Stimulated activated CD4-positive, alpha-beta T cell treated with anti-CD3 and anti-CD28 coated beads, TNF-alpha, amount 100 ng/mL, for 48 hours (primary cell): ENCODE measurements around the gene LRP1.
A peak's percentile ranks its signal among the peaks of the same experiment; 100 is the strongest.

Experiments
- DNase-seq, 3 donors: peaks; one replicate each; pipeline ENCODE4 v3.0.0-alpha.2; 2020; ENCODE audit warnings: low read depth in 3 of 3

LRP1 gene

GRCh38 chr12:57211791-57212700 is 83.8 kb downstream of the LRP1 start:
- no peak for DNase-seq

GRCh38 chr12:57212701-57213057 is 84.4 kb downstream of the LRP1 start:
- no peak for DNase-seq

GRCh38 chr12:57213058-57213715 is 84.9 kb downstream of the LRP1 start:
- DNase-seq: peak; percentile 64 to 75 (median 73)

- DNase-seq: no peak
These were observed 85.6 kb downstream of the LRP1 start for GRCh38 chr12:57213763-57214397.

- peak in 2 of 3 donors; percentile 47 to 71 for DNase-seq
These were observed 86.1 kb downstream of the LRP1 start for GRCh38 chr12:57214398-57214781.

GRCh38 chr12:57215065-57215464 is 86.8 kb downstream of the LRP1 start:
- DNase-seq: no peak

GRCh38 chr12:57215668-57216013 is 87.4 kb downstream of the LRP1 start:
- no peak for DNase-seq

GRCh38 chr12:57216014-57216911 is 88.0 kb downstream of the LRP1 start, which contains the start of gene NXPH4:
Gene NXPH4 (plus strand): TSS chr12:57216794. CDS start chr12:57216970, 176 bp downstream.
- no peak for DNase-seq

GRCh38 chr12:57216921-57217879 is 88.9 kb downstream of the LRP1 start:
- no peak for DNase-seq

GRCh38 chr12:57218030-57218853 is 90.0 kb downstream of the LRP1 start:
- DNase-seq: no peak

GRCh38 chr12:57219205-57219992 is 91.1 kb downstream of the LRP1 start:
- no peak for DNase-seq

- no peak for DNase-seq
These were observed 91.9 kb downstream of the LRP1 start for GRCh38 chr12:57219993-57220754.

GRCh38 chr12:57220770-57221168 is 92.5 kb downstream of the LRP1 start:
- no peak for DNase-seq

GRCh38 chr12:57221169-57221917 is 93.1 kb downstream of the LRP1 start:
- DNase-seq: no peak

GRCh38 chr12:57222286-57223190 is 94.3 kb downstream of the LRP1 start:
- DNase-seq: no peak
